GM21447 (cell line): ENCODE measurements around the gene TMEM115.
A peak's percentile ranks its signal among the peaks of the same experiment; 100 is the strongest.

Experiments
- ATAC-seq: cut with Tn5 transposase; IDR thresholded peaks from one replicate; pipeline ENCODE4 v1.9.1; 2021; ENCODE audit not compliant: unreplicated experiment

Gene TMEM115, protein sequence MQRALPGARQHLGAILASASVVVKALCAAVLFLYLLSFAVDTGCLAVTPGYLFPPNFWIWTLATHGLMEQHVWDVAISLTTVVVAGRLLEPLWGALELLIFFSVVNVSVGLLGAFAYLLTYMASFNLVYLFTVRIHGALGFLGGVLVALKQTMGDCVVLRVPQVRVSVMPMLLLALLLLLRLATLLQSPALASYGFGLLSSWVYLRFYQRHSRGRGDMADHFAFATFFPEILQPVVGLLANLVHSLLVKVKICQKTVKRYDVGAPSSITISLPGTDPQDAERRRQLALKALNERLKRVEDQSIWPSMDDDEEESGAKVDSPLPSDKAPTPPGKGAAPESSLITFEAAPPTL

DNA sequence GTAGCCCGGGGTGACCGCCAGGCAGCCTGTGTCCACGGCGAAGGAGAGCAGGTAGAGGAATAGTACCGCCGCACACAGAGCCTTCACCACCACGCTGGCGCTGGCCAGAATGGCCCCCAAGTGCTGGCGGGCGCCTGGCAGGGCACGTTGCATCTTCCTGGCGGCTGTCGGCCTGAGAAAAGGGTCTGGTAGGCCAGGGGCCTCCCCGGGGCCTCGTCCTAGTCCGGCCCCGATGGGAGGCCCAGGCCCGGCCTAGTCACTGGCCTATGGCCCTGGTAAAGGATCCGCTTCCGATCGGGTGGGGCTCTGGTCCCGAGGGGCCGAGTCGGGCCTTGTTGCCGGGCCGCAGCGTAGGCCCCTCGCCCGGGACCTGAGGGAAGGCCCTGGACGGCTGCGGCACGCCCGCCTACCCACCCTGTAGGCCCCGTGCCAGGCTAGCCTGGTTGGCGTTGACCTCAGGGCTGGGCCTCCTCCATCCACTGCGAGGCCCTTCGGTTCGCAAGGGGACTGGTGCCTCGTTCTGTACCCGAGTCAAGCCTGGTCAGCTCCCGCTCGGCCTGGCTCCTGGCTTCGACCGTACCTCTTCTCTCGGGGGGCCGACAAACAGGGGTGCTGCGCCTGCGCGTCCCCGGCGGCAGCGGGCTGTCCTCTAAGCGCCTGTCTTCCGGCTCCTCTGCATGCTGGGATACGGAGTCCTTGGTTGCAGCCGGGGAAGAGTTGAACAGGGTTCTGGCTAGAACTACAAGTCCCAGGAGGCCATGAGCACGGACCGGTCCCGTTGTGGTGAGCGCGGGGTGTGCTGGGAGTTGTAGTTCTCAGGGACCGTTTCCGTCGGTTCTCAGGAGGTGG is at the start of gene TMEM115:
TMEM115 (minus strand) TSS at position 611 of the 849 bp plus-strand sequence; CDS start at position 153, 458 bp downstream.
- ATAC-seq, result peak; percentile 99

DNA sequence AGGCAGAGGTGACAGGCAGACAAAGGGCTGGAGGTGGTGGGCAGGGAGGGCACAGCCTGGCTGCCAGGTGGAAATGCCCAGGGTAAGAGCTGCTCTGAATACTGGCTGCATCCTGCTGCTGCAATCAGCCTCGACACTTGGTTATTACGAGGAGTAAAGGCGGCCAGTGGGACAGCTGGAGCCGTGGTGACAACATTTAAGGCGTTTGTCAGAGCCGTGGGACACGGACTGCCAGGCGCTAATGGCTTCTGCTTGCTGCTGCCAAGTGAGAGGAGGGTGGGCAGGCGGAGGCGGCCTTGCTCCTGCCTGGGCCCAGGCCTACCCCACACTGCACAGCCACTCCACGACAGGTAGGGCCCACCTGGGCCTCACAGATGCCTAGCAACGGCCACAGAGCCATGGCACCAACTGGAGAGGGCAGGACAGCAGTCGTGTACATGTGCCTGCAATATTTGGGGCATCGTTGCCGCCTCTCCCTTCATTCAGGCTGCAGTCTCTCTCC is 49.2 kb upstream of the TMEM115 start:
- ATAC-seq, result no peak

DNA sequence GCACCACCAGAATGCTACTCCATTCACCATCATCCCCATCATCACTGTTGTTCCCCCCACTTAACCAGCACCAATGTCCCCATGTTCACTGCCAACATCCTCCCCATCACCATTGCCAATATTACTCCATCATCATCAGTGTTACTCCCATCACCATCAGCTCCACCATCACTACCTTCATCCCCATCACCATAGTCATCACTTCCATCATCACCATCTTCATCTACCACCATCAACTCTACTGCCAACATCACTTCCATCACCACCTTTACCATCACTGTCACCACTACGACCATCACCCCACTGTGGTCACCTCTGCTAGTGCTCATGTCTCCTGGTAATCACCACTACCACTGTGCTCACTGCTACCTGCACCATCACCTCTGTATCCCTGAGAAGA is 47.2 kb upstream of the TMEM115 start:
- ATAC-seq, result no peak

DNA sequence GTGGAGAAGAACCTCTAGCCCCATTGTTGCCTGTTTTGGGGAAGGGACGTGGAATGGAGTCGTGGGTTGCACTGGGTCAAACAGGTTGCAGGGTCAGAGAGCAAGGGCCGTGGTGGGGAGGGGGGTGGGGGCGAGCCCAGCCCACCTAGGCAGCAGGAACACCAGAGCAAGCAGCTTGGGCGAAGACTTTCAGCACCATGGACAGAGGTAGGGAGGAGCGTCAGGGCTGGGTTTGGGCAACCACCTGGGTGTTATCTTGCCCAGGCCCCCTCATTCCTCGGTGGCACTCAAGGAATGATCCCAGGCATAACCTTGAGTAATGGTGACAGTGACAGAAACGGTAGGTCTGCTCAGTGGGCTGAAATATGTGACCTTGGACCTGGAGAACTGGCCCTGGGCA is 45.9 kb upstream of the TMEM115 start:
- no peak for ATAC-seq

DNA sequence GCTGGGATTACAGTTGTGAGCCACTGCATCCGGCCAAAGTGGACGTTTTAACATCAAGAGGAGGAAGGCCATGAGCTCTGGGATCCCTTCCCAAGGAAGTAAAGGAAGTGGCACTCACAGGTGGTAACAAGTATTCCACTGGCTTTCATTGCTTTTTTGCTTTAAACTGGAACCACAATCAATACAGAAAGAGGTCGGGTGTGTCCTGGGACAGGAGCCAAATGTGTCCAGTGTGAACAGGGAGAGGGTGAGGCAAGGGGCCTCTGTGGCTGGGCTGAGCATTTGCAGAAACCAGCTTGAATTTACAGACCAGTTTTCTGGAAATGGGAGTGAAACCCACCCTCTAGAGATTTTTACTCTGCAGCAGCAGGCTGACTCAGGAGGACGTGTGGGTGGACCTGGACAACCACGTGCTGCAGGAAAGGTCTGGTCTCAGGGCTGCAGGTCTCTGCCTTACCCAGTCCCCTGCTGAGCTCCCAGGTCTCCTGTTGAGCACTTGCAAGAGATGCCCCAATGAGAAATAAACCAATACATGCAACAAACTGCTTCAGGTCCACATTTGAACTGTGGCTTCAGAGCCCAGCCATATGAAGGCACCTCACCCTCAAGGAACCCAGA is 42.8 kb upstream of the TMEM115 start:
- no peak for ATAC-seq

DNA sequence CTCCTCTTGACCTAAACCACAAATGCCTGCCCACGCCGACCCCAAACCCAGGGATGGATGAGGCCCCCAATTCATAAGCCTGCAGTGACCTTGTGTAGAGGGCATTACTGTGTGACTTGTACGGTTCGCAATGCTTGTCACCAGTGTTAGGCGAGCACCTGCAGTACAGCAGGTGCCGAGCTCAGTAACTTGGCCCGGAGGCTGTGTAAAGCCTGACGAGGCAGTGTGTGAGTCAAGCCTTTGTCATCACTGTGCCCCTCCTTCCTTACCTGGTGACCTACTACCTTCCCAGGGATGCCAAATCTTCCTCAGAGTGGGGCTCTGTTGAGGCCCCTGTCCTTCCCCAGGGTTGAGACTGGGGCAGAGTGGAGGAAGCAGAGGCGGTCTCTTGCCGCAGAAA is 37.2 kb upstream of the TMEM115 start:
- ATAC-seq, result no peak

DNA sequence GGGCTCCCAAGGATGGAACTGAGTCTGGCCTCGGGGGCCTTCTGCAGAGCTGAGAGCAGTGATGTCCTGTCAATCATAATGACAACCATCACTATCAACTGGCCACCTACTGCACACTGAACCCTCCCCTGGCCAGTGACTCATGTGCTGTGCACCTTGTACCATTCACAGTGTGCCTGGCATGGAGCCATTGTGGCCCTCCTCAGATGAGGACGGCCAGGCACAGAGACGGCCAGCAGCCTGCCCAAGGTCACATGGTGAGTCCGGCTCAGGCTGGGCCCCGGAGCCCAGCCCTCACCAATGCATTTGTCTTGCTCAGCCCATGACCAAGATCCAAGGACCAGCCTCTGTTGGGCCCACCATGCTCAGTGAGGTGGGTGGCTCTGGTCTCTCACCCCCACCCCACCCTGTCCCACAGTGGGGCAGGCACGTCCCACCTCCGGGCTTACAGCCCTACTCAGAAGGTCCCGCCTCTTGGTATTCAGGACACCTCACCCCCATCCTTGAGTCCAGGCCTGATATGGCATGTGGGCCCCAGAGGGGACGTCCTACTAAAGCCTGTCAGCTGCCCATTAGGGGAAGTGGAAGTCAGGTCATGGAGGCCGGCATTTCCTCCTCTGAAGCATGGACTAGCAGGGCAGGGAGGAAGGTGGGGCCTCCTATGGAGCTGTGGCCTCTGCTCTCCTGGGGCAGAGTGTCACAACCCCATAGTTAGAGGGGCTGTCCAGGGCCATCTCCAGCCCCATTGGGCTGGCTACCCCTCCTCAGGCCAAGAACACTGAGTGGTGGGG is 35.9 kb upstream of the TMEM115 start:
- no peak for ATAC-seq

DNA sequence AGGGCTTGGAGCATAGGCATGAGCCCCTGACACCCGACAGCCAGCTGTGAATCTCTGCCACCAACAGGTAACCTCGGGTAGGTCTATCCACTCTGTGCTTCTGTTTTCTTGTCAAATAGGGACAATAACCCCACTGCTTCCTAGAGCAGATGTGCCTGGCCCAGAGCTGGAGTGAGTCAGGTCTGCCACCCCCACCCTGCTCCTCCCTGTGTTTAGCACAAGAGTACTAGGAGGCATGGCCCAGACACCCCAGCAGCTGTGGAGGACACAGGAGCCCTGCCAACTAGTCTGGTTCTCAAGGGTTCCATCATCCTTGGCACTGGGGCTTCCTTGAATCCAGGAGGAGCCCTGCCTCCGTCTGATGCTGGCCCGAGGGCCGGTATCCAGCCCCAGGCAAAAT is 33.7 kb upstream of the TMEM115 start:
- ATAC-seq, result no peak

DNA sequence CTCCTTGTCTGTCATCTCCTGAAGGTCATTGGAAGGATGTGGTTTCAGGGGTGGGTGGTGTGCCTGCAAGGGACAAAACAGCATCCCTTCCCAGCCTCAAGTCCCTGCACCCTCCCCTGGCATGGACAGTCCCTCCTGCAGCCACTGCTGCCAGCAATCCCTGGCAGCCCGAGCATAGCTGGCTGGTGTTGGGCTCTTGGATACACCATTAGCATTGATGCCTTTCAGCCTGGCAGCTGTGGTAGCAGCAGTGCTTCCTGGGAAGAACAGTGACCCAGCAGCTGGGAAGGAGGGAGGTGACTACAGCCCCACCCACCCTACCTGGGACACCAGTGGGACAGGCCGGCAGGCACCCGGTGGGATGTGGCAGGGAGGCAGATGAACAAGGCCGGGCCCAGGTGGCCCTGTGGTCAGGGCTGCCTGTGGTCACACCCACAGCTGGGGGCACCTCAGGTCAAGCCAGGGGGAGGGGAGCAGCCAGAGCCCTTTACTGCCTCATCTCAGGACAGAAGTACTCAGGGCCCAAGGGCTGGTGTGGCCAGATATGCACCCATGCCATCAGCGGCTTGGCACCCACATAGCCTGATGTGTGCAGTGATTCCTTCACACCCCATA is 32.9 kb upstream of the TMEM115 start:
- no peak for ATAC-seq

DNA sequence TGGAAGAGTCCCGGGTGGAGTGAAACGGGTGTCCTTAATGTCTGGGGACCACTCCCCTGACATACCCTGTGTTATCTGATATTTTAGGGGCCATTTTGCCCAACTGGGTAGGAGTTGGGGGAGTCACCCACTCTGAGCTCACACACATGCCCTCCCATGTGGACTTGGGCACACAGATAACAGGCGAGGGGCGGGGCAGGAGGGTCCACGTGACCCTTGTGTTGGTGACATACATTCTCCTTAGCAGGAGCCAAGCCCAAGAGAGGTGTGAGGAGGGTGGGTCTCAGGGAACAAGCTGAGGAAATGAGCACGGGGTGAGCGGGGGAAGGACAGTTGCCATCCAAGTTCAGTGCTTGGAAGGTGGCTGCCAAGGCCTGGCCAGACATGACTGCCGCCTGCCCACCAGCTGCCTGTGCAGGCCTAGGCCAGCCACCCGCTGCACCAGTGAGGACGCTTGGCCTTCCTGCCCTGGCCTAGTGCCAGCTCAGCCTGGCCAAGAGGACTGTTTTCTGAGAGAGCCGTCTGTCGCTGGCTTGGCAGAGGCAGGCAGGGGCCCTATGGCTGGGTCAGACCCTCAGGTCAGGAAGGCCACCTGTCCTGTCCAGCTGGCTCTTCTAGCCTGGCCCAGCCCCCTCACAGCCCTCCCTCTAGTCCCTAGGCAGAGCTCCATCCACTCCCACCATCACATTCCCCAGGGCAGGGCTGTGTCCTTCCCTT is 31.3 kb upstream of the TMEM115 start:
- ATAC-seq, result no peak

DNA sequence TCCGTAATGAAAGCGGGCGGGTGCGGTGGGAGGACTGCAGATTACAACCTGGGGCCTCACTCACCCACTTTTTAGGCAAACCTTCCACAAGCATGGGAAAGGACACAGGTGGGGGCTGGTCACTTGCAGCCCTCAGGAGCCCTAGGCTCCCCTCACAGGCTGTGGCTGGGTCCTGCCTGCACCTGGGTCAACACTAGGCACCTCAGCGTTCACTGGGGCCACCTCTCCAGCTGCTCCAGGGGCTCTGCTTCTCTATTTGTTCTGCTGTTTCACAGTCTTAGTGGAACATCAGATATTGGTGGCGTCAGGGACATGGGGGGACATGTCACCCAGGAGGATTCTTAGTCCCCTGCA is 30.1 kb upstream of the TMEM115 start:
- ATAC-seq, result no peak

DNA sequence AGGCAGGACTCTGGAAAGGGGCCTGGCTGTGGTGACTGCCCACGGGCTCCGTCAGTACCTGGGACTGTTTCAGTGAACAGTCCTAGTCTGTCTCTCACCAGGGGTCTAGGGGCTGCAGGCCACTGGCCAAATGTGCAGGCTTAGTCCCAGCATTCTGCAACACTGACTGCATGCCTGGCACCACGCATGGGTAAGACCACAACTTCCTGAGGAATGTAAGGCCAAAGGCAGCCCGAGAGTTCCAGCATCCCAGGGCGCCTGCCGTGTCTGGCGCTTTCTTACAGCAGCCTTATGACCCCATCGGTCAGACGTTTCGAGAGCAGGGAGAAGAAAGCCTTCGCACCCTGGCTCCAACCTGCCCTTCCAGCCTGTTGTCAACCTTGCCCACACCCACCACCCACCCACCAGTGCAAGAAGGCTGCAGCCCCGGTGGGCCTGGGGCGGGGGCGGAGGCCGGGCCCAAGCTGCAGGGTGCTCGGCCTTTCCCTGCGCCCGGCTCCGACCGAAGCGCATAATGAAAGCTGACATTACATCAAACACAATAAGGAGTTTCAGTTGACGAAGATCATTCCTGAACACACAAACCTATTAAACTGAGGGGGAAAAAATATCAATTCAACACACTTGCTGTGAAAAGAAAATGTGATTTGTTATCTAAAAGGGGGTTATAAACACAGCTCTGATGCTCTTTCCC is 29.5 kb upstream of the TMEM115 start:
- ATAC-seq, result no peak

DNA sequence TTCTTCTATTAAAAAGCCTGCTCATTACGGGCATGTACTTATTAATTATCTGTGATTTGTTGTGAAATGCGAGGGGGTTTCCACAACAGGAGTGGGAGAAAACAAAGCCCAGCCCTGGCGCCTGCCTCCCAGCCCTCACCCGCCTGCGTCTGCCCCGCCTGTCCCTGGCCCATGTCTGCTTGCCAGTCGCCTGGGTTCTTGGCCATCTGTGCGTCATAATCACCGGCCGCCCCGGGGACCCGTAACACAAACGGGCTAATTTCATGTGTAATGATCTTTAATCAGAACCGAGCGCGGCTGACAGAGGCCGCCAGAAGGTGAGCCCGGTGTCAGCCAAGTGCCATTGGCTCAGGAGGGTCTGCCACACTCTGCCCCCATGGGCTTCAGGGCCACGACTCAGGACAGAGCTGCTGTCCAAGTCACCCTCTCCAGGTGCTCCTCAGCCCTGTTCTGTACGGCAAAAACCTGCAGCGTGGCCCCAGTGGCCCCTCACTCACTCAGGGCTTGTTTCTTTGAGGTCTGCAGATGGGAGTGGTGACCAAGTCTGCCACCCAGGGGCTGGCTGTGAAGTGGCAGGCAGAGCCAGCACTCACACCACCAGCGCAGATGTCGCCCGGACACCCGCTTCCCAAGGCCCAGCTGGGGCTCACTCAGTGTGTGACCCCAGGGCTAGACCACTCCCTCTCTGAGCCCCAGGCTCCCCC is 28.8 kb upstream of the TMEM115 start:
- ATAC-seq, result no peak

DNA sequence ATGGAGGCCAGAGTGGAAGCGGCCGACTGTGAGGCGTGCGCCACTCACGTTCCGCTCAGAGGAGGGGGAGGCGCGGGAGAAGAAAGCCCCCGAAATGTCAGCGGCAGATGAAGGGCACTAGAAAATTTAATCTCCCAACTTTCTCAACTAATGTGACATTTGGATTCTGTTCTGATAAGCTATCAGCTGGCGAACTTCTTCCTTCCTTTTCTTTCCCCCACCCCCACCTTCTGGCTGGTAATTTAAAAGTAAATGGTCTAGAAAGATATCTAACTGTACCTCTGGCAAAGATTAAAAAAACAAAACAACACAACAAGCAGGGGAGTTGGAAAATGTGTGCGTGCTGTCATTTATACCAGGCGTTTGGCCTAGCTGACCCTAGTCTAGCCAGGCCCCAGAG is 26.4 kb upstream of the TMEM115 start:
- no peak for ATAC-seq

DNA sequence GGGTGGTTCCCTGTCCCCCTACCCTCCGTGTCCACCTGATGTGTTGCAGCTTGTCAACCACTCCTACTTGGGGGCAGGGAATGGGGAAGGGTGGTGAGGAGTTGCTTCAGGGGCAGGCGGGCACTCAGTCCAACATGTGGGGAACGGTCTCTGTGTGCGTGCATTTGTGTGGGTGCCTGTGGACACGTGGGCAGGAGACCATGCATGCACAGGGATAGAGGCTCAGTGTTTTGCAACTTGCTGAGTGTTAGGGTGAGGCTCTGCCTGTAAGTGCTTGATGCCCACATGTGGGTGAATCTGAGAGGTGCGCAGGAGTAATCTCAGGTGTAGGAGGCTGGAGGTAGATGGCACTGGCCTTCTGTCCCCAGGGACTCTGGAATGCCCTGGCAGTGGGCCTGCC is 24.4 kb upstream of the TMEM115 start:
- no peak for ATAC-seq

DNA sequence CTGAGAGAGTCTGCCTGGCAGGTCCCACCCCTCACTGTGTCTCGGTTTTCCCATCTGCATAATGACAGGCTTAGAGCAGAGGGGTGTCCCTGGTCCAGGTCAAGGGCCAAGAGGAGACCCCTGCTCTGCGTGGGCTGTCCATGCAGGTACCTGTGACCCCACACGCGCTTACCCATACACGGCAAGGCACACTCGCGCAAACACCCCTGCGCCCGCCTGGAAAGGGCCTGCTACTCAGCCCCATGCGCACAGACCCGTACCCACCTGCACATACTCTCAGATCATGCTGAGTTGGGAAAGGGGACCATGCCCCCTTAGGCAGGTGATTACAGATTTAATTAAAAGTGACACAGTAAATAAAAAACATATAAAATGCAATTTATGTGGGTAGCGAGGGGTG is 23.4 kb upstream of the TMEM115 start:
- ATAC-seq, result no peak

DNA sequence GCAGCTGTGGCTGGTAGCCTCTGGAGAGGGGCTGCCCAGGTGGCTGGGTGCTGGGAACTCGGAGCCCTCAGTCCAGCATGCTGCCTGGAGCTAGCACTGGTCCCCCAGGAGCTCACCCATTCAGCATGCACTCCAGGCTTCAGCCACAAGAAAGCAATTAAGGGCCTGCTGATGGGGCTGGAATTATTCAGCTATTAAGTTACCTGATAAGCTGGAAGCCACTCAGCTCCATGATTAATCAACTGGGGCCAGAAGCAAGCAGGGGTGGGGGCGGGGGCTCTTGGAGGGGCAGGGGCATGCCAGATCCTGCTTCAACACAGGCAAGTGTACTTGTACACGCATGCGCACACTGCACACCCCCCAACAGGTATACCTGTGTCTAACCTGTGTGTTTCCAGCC is 22.1 kb upstream of the TMEM115 start:
- no peak for ATAC-seq

DNA sequence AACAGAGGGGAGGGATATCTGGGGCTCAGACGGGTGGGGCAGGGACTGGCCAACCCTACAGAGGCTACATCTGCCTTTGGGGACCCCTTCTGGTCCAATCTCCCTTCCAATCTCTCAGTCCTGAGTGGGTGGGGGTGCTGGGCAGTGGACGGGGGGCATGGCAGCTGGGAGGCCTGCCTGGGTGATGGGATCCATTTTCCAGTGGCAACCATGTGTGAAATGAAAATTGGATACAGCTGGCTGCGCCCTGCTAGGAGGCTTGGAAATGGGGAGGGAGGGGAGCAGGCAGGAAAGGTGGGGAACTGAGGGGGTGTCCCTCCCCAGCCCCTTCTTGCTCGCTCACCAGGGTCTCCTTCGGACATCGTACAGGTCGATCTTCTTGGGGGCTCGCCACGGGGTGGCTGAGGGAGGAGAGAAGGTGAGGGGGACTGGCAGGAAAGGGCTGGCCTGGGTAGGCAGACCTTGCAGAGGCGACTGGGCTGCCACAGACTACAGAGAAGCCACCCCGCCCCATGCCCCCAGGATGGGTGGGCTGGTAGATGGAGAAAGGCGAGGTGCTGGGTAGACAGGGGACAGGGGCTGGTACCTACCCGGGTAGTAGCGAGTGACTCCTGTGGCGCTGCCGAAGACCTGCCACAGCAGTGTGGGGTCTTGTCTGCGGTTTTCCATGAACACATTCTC is 21.2 kb upstream of the TMEM115 start:
- ATAC-seq, result no peak
